Measurements from ENCODE around the gene DLX4. TPM values are rescaled to one million over a fixed set of nuclear protein-coding genes. Genes with fewer than 3 reads are reported as not detected.

The DLX4 gene
- total and polyA plus RNA-seq, 2 of the 4 experiments (the other 2 are of a cell fraction) = not detected

DNA sequence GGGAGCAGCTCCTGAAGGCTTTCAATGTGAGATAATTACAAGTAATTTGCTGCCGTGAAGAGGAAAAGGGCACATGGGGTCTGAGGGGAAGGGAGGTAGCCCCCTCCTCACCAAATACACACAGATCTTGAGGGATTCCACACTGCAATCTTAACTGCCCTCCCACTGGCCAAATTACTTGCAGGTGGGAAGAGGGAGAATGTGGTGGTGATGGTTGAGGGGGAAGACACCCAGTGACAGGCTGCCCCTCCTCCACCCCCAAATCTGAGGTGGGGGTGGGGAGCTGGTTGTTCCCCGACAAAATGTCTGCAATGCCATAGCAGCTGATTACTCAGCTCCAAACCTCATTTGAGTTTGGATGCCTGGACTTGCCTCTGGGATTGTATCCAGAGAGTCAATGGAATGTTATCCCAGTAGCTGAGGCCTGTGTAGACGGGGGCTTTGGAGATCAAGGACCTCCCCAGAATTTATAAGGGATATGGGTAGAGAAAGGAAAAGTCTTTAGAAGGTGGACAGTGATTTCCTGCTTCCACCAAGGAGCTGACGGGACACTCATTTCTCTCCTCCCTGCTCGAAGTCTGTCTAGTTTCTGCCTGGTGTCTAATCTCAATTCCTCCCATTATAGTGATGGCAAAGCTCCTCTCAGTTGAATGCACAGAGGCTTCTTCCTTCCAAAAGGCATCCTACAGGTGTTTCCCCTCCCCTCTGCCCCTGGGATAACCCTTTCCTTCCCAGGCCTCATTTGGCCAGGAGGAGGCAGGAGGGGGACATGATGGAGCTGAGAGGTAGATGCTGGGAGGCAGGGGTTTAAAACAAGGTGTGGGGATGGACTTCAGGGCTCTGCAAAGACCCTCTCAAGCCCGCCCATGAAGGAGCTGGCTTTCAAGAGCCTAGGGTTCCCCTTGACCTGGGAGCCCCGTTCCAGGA is 8.7 kb downstream of the DLX4 start (continued):
- TF ChIP-seq POLR2A (IDR thresholded peaks at IDR 0.05; ENCODE audit: low read depth, low read length) = no peak
- no peak for TF ChIP-seq RFX5 (IDR thresholded peaks at IDR 0.05; ENCODE audit: low read depth, low read length)

DNA sequence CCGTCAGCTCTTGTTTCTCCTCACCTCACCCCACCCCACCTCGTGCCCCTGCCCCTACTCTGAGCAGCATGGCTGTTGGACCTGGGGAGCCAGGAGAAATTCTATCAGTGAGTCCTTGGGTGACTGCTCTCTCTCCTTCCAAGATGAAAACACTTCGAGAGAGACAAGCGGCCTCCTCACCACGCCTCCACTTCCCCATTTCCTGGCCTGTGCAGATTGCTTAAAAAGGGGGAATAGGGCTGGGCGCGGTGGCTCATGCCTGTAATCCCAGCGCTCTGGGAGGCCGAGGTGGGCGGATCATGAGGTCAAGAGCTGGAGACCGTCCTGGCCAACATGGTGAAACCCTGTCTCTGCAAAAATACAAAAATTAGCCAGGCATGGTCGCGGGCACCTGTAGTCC is 9.5 kb downstream of the DLX4 start:
- BruUV-seq (replicated peaks) = no TSS peak
- no peak overlapping the region for H3K27ac ChIP-seq (ENCODE audit: insufficient read depth, low read length)
- in situ Hi-C loops (cut with MboI; ENCODE audit: low sequenced_read_pairs) = no loop called here
- H3K27me3 ChIP-seq (ENCODE audit: control insufficient read depth, insufficient read depth, low read length) = peaks cover 89% of the 10 kb centered on the region
- no peaks in the 10 kb centered on the region; the same call in 1 of the 2 replicates for H3K4me1 ChIP-seq (ENCODE audit: control insufficient read depth, insufficient read depth, low read length)
- no peak overlapping the region for H4K91ac ChIP-seq (ENCODE audit: insufficient read depth, low read depth, low read length)
- H3K56ac ChIP-seq (ENCODE audit: extremely low read depth, insufficient read depth, low read length) = no peak overlapping the region
- H2AK9ac ChIP-seq (replicated peaks; ENCODE audit: low read depth, low read length, poor library complexity) = no peak overlapping the region
- no peak overlapping the region for H2BK120ac ChIP-seq (ENCODE audit: low read depth, low read length)
- no peak overlapping the region for H2BK15ac ChIP-seq (ENCODE audit: low read depth, low read length)
- no peak overlapping the region for H2BK20ac ChIP-seq (ENCODE audit: low read depth, low read length)
- H3K79me1 ChIP-seq (ENCODE audit: low read depth in 1 of 2, low read length in 2 of 2) = no peaks in the 10 kb centered on the region
- H3K4ac ChIP-seq (ENCODE audit: low read depth, low read length) = no peak overlapping the region
- H3K18ac ChIP-seq (ENCODE audit: low read depth, low read length) = no peak overlapping the region
- ChIA-PET CTCF (interaction anchor here (1.1 kb wide), 1 partner anchor 27 kb away, joined by 3 read pairs; no protein-coding TSS in a partner anchor), POLR2A (ENCODE audit: unreplicated experiment) (interaction anchor here (0.6 kb wide), 1 partner anchor 48 kb away, joined by 3 read pairs; no protein-coding TSS in a partner anchor)
- no peak overlapping the region for H3K4me2 ChIP-seq (ENCODE audit: low read depth, low read length)
- H3K9me1 ChIP-seq (ENCODE audit: insufficient read depth, low read length) = no peaks in the 10 kb centered on the region; the same call in 1 of the 2 replicates
- no peak overlapping the region for H3K23ac ChIP-seq (ENCODE audit: low read depth, low read length)
- no peak overlapping the region for H2AK5ac ChIP-seq (ENCODE audit: low read depth, low read length)
- H2AFZ ChIP-seq (replicated peaks; ENCODE audit: low read length, poor library complexity) = no peak overlapping the region
- H2BK5ac ChIP-seq (ENCODE audit: low read depth, low read length, poor library complexity, severe bottlenecking) = no peak overlapping the region
- H4K5ac ChIP-seq (ENCODE audit: low read depth, low read length) = no peak overlapping the region
- H4K8ac ChIP-seq (ENCODE audit: low read depth in 2 of 2, low read length in 2 of 2) = no peak overlapping the region
- WGBS, 2 experiments (ENCODE audit: extremely low coverage in 2 of 2, insufficient read length in 1 of 2) = 80% methylated on average over 4 of the region's 13 CpGs; no CpG with 5 or more reads in 1 of the 2 experiments
- H3K9me3 ChIP-seq (ENCODE audit: control insufficient read depth, insufficient read depth, low read length) = peaks cover 3% of the 10 kb centered on the region; the same call in 1 of the 2 replicates
- dilution Hi-C loops (cut with HindIII; ENCODE audit: low sequenced_read_pairs, unreplicated experiment) = no loop called here
- no peak overlapping the region for H3K4me3 ChIP-seq (ENCODE audit: insufficient read depth, low read depth, low read length)
- H4K20me1 ChIP-seq (ENCODE audit: insufficient read depth, low read length) = no peaks in the 10 kb centered on the region
- H3K36me3 ChIP-seq (ENCODE audit: control insufficient read depth, insufficient read depth, low read length) = no peaks in the 10 kb centered on the region
- H3K9ac ChIP-seq (ENCODE audit: low read depth, low read length) = no peak overlapping the region
- no peak for ATAC-seq (ENCODE audit: low read depth)
- DNase-seq = no peak
- intact Hi-C loops (cut with micrococcal nuclease) = no loop called here
- no peak overlapping the region for H3K14ac ChIP-seq (replicated peaks; ENCODE audit: low read depth, low read length)
- TF ChIP-seq POLR2A (IDR thresholded peaks at IDR 0.05; ENCODE audit: low read depth, low read length) (no peak), RCOR1 (IDR thresholded peaks at IDR 0.05; ENCODE audit: insufficient replicate concordance, low read length) (no peak), FOS (IDR thresholded peaks at IDR 0.05; ENCODE audit: low read depth, low read length) (no peak), BHLHE40 (IDR thresholded peaks at IDR 0.05; ENCODE audit: low read depth, low read length) (no peak), CTCF (conservative IDR thresholded peaks at IDR 0.05; ENCODE audit: low read depth, low read length) (no peak), SMC3 (IDR thresholded peaks at IDR 0.05; ENCODE audit: low read depth, low read length) (no peak), MAFK (IDR thresholded peaks at IDR 0.05; ENCODE audit: low read depth, low read length) (no peak), NFE2L2 (IDR thresholded peaks at IDR 0.05; ENCODE audit: low read depth, low read length) (no peak), RFX5 (IDR thresholded peaks at IDR 0.05; ENCODE audit: low read depth, low read length) (no peak), MXI1 (IDR thresholded peaks at IDR 0.05; ENCODE audit: borderline replicate concordance, low read depth, low read length) (no peak), CHD1 (IDR thresholded peaks at IDR 0.05; ENCODE audit: low read depth, low read length) (no peak), RAD21 (IDR thresholded peaks at IDR 0.05; ENCODE audit: low read length) (no peak)
- TF ChIP-seq, protein P1, sequence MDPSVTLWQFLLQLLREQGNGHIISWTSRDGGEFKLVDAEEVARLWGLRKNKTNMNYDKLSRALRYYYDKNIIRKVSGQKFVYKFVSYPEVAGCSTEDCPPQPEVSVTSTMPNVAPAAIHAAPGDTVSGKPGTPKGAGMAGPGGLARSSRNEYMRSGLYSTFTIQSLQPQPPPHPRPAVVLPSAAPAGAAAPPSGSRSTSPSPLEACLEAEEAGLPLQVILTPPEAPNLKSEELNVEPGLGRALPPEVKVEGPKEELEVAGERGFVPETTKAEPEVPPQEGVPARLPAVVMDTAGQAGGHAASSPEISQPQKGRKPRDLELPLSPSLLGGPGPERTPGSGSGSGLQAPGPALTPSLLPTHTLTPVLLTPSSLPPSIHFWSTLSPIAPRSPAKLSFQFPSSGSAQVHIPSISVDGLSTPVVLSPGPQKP (IDR thresholded peaks at IDR 0.05; ENCODE audit: borderline replicate concordance, low read depth, low read length) = no peak

Measured in IMR-90 (cell line).